ENCODE data around the gene IGF2BP2.

DNA sequence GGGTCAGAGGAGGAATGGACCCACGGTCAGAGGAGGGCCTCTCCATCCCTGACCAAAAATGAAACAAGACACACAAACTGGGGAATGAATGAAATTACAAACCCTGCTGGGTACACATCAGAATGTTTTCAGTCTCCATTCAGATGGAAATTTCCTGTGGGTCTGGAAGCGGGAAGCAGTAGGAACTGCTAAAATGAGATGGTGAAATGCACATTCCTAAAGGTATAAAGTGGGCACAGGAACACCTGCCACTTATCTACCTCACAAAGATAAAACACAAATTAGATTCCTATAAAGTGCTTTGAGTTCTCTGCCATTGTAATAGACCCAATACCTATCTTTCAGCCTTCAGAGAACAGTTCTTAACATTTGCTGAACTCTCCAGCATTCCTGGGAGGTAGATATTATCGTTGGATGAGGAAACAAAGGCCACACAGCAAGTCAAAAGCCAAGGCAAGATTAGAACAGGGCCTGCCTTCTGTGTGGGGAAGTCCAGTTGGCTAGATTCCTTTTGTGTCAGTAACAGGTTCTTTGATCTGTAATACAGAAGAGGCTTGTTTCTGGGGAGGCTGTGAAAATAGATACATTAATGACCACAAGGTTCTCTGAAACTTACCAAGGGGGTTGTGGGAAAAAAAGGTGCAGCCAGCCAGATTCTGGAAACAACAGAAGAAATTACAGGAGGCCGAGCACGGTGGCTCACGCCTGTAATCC lies 98.4 kb downstream of the IGF2BP2 start:
- TF ChIP-seq CEBPB (IDR thresholded peaks at IDR 0.05; ENCODE audit: low read depth, low read length) (no peak), POLR2A (IDR thresholded peaks at IDR 0.05; ENCODE audit: low read depth, low read length) (no peak), RFX5 (IDR thresholded peaks at IDR 0.05; ENCODE audit: low read depth, low read length) (no peak), MAFK (IDR thresholded peaks at IDR 0.05; ENCODE audit: low read depth, low read length) (no peak)
- TF ChIP-seq, protein P1, sequence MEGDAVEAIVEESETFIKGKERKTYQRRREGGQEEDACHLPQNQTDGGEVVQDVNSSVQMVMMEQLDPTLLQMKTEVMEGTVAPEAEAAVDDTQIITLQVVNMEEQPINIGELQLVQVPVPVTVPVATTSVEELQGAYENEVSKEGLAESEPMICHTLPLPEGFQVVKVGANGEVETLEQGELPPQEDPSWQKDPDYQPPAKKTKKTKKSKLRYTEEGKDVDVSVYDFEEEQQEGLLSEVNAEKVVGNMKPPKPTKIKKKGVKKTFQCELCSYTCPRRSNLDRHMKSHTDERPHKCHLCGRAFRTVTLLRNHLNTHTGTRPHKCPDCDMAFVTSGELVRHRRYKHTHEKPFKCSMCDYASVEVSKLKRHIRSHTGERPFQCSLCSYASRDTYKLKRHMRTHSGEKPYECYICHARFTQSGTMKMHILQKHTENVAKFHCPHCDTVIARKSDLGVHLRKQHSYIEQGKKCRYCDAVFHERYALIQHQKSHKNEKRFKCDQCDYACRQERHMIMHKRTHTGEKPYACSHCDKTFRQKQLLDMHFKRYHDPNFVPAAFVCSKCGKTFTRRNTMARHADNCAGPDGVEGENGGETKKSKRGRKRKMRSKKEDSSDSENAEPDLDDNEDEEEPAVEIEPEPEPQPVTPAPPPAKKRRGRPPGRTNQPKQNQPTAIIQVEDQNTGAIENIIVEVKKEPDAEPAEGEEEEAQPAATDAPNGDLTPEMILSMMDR (conservative IDR thresholded peaks at IDR 0.05; ENCODE audit: low read depth, low read length): no peak
- TF ChIP-seq, protein P2, sequence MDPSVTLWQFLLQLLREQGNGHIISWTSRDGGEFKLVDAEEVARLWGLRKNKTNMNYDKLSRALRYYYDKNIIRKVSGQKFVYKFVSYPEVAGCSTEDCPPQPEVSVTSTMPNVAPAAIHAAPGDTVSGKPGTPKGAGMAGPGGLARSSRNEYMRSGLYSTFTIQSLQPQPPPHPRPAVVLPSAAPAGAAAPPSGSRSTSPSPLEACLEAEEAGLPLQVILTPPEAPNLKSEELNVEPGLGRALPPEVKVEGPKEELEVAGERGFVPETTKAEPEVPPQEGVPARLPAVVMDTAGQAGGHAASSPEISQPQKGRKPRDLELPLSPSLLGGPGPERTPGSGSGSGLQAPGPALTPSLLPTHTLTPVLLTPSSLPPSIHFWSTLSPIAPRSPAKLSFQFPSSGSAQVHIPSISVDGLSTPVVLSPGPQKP (IDR thresholded peaks at IDR 0.05; ENCODE audit: borderline replicate concordance, low read depth, low read length): no peak
